ENCODE measurements around the gene CXADR.

DNA sequence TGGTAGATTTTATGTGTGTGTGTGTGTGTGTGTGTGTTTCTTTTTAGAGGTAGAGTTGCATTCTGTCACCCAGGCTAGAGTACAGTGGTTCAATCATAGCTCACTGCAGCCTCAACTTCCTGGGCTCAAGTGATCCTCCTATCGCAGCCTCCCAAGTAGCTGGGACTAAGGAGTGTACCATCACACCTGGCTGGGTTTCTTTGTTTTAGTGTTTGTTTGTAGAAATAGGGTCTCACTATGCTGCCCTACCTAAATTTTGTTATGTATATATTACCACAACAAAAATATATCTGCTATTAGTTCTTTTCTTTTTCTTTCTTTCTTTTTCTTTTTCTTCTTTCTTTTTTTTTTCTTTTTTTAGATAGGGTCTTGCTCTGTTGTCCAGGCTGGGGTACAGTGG is 43.1 kb upstream of the CXADR start:
- TF ChIP-seq SMAD3 (CRISPR knock-in tag; IDR thresholded peaks at IDR 0.05; ENCODE audit: borderline replicate concordance) (no peak), NFYB (CRISPR knock-in tag; conservative IDR thresholded peaks at IDR 0.05; ENCODE audit: low read depth) (no peak), FOXP1 (CRISPR knock-in tag; IDR thresholded peaks at IDR 0.05; ENCODE audit: borderline replicate concordance) (no peak), KAT7 (CRISPR knock-in tag; IDR thresholded peaks at IDR 0.05; ENCODE audit: borderline replicate concordance) (no peak)
- TF ChIP-seq, protein P1, sequence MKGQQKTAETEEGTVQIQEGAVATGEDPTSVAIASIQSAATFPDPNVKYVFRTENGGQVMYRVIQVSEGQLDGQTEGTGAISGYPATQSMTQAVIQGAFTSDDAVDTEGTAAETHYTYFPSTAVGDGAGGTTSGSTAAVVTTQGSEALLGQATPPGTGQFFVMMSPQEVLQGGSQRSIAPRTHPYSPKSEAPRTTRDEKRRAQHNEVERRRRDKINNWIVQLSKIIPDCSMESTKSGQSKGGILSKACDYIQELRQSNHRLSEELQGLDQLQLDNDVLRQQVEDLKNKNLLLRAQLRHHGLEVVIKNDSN (CRISPR knock-in tag; IDR thresholded peaks at IDR 0.05) = no peak
- TF ChIP-seq, protein P2, sequence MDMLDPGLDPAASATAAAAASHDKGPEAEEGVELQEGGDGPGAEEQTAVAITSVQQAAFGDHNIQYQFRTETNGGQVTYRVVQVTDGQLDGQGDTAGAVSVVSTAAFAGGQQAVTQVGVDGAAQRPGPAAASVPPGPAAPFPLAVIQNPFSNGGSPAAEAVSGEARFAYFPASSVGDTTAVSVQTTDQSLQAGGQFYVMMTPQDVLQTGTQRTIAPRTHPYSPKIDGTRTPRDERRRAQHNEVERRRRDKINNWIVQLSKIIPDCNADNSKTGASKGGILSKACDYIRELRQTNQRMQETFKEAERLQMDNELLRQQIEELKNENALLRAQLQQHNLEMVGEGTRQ (CRISPR knock-in tag; IDR thresholded peaks at IDR 0.05) = no peak
- TF ChIP-seq, protein P3, sequence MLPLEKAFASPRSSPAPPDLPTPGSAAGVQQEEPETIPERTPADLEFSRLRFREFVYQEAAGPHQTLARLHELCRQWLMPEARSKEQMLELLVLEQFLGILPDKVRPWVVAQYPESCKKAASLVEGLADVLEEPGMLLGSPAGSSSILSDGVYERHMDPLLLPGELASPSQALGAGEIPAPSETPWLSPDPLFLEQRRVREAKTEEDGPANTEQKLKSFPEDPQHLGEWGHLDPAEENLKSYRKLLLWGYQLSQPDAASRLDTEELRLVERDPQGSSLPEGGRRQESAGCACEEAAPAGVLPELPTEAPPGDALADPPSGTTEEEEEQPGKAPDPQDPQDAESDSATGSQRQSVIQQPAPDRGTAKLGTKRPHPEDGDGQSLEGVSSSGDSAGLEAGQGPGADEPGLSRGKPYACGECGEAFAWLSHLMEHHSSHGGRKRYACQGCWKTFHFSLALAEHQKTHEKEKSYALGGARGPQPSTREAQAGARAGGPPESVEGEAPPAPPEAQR (CRISPR knock-in tag; IDR thresholded peaks at IDR 0.05) = no peak
- TF ChIP-seq, protein P4, sequence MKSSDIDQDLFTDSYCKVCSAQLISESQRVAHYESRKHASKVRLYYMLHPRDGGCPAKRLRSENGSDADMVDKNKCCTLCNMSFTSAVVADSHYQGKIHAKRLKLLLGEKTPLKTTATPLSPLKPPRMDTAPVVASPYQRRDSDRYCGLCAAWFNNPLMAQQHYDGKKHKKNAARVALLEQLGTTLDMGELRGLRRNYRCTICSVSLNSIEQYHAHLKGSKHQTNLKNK (CRISPR knock-in tag; IDR thresholded peaks at IDR 0.05) = no peak
- TF ChIP-seq, protein P5, sequence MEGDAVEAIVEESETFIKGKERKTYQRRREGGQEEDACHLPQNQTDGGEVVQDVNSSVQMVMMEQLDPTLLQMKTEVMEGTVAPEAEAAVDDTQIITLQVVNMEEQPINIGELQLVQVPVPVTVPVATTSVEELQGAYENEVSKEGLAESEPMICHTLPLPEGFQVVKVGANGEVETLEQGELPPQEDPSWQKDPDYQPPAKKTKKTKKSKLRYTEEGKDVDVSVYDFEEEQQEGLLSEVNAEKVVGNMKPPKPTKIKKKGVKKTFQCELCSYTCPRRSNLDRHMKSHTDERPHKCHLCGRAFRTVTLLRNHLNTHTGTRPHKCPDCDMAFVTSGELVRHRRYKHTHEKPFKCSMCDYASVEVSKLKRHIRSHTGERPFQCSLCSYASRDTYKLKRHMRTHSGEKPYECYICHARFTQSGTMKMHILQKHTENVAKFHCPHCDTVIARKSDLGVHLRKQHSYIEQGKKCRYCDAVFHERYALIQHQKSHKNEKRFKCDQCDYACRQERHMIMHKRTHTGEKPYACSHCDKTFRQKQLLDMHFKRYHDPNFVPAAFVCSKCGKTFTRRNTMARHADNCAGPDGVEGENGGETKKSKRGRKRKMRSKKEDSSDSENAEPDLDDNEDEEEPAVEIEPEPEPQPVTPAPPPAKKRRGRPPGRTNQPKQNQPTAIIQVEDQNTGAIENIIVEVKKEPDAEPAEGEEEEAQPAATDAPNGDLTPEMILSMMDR (IDR thresholded peaks at IDR 0.05) = no peak

Data from WTC11 (cell line).